ENCODE measurements around the gene NHP2.

NHP2 gene

DNA sequence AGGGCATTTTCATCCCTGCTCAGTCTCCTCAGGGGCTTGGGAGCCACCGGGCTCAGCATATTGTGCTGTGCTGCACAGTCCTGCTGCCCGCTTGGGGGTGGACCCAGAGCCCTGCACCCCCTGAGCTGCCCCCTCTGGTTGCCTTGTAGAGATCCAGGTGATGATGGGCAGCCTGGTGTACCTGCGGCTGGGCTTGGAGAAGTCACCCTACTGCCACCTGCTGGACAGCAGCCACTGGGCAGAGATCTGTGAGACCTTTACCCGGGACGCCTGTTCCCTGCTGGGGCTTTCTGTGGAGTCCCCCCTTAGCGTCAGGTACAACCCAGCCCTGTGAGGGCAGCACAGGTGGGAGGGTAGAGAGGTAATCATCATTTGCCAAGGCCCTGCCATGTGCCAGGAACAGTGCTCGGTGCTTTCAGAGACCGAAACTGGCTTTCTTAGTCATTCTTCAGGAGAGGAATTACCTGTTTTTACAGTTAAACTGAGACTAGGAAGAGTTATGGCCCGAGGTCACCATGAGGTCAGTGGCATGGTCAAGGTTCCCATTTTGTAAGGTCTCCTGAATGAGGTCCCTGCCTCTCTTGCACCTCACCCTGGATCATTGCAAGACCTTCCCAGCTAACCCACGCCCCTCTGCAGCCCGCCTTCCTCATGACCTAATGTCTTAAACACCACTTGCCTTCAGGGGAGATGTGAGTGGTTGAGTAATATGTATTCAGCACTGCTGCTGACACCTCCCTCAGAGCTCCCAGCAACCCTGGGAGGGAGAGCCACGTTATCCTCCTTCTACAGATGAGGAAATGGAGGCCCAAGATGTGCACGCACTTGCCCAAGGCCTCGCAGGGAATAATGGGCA lies 7.5 kb downstream of the NHP2 start:
- Histone ChIP-seq H3K36me3 (ENCODE audit: low read depth) (peaks cover 95% of the 10 kb centered on the region), H3K9me3 (ENCODE audit: severe bottlenecking) (no peaks in the 10 kb centered on the region), H3K27ac (ENCODE audit: poor library complexity, severe bottlenecking) (peak overlapping the region; percentile 1), H3K27me3 (ENCODE audit: insufficient read depth, poor library complexity, severe bottlenecking) (no peaks in the 10 kb centered on the region), H3K4me3 (ENCODE audit: severe bottlenecking) (no peak overlapping the region), H3K4me1 (ENCODE audit: insufficient read depth, poor library complexity, severe bottlenecking) (peaks cover 8% of the 10 kb centered on the region)
- TF ChIP-seq, protein P1, sequence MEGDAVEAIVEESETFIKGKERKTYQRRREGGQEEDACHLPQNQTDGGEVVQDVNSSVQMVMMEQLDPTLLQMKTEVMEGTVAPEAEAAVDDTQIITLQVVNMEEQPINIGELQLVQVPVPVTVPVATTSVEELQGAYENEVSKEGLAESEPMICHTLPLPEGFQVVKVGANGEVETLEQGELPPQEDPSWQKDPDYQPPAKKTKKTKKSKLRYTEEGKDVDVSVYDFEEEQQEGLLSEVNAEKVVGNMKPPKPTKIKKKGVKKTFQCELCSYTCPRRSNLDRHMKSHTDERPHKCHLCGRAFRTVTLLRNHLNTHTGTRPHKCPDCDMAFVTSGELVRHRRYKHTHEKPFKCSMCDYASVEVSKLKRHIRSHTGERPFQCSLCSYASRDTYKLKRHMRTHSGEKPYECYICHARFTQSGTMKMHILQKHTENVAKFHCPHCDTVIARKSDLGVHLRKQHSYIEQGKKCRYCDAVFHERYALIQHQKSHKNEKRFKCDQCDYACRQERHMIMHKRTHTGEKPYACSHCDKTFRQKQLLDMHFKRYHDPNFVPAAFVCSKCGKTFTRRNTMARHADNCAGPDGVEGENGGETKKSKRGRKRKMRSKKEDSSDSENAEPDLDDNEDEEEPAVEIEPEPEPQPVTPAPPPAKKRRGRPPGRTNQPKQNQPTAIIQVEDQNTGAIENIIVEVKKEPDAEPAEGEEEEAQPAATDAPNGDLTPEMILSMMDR (IDR thresholded peaks at IDR 0.05; ENCODE audit: poor library complexity, severe bottlenecking) = peak; percentile 98
- peak; percentile 88 for DNase-seq (ENCODE audit: low spot score)
- peak; percentile 81 for ATAC-seq (ENCODE audit: low read depth)

DNA sequence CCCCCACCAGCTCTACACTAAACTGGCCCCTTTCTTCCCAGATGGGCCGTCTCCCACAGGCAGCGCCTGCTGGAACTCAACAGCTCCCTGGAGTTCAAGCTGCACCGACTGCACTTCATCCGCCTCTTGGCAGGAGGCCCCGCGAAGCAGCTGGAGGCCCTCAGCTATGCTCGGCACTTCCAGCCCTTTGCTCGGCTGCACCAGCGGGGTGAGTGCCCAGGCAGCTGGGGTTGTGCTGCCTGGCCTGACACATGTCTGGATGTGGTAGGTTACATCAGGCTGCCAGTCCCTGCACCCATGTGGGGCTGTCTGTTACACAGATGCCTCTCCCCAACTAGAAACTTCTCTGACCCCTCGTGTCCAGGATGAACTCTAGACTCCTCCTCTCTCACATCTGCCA lies 9.8 kb downstream of the NHP2 start:
- DNase-seq (ENCODE audit: low spot score) = no peak
- TF ChIP-seq, protein P1 (IDR thresholded peaks at IDR 0.05; ENCODE audit: poor library complexity, severe bottlenecking) = no peak
- Histone ChIP-seq H3K4me3 (ENCODE audit: severe bottlenecking) (no peak overlapping the region), H3K9me3 (ENCODE audit: severe bottlenecking) (no peaks in the 10 kb centered on the region), H3K36me3 (ENCODE audit: low read depth) (peaks cover 77% of the 10 kb centered on the region), H3K27me3 (ENCODE audit: insufficient read depth, poor library complexity, severe bottlenecking) (no peaks in the 10 kb centered on the region), H3K4me1 (ENCODE audit: insufficient read depth, poor library complexity, severe bottlenecking) (peaks cover 8% of the 10 kb centered on the region), H3K27ac (ENCODE audit: poor library complexity, severe bottlenecking) (no peak overlapping the region)
- no peak for ATAC-seq (ENCODE audit: low read depth)

DNA sequence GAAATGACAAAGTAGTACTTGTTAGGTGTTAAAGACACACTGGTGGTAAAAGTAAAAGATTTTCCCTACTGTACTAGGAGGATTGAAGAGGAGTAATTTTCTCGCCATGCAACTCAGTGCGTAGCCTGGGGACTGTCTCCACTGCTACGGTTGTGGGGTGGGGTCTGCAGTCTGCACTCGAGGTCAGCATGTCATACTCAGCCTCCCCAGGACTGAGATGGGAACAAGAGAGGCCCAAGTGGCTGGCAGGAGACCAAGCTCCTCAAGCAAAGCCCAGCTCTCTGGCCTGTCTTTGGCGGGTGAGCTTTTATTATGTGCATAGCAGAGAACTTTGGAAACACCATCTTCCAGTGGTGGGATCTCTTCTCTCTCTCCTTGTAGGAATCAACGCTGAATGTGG lies 10.4 kb downstream of the NHP2 start:
- no peak for DNase-seq (ENCODE audit: low spot score)
- no peaks in the 10 kb centered on the region for H3K27me3 ChIP-seq (ENCODE audit: insufficient read depth, poor library complexity, severe bottlenecking)
- ATAC-seq (ENCODE audit: low read depth) = no peak
- no peak overlapping the region for H3K27ac ChIP-seq (ENCODE audit: poor library complexity, severe bottlenecking)
- H3K9me3 ChIP-seq (ENCODE audit: severe bottlenecking) = no peaks in the 10 kb centered on the region
- H3K36me3 ChIP-seq (ENCODE audit: low read depth) = peaks cover 77% of the 10 kb centered on the region
- no peak overlapping the region for H3K4me3 ChIP-seq (ENCODE audit: severe bottlenecking)
- TF ChIP-seq, protein P1 (IDR thresholded peaks at IDR 0.05; ENCODE audit: poor library complexity, severe bottlenecking) = no peak
- peaks cover 8% of the 10 kb centered on the region for H3K4me1 ChIP-seq (ENCODE audit: insufficient read depth, poor library complexity, severe bottlenecking)

DNA sequence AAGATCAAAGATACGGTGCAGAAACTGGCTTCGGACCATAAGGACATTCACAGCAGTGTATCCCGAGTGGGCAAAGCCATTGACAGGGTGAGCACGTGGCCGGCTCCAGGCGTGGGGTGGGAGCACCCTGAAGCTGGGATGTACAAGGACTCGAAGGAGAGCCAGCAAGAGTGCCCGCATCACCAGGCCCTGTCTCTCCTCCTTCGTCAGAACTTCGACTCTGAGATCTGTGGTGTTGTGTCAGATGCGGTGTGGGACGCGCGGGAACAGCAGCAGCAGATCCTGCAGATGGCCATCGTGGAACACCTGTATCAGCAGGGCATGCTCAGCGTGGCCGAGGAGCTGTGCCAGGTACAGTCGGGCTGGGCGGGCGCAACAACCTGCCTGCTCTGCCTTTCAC lies 11.0 kb downstream of the NHP2 start:
- H3K4me3 ChIP-seq (ENCODE audit: severe bottlenecking) = no peak overlapping the region
- H3K27ac ChIP-seq (ENCODE audit: poor library complexity, severe bottlenecking) = no peak overlapping the region
- peaks cover 71% of the 10 kb centered on the region for H3K36me3 ChIP-seq (ENCODE audit: low read depth)
- H3K4me1 ChIP-seq (ENCODE audit: insufficient read depth, poor library complexity, severe bottlenecking) = peaks cover 8% of the 10 kb centered on the region
- no peaks in the 10 kb centered on the region for H3K9me3 ChIP-seq (ENCODE audit: severe bottlenecking)
- H3K27me3 ChIP-seq (ENCODE audit: insufficient read depth, poor library complexity, severe bottlenecking) = no peaks in the 10 kb centered on the region
- no peak for ATAC-seq (ENCODE audit: low read depth)
- TF ChIP-seq, protein P1 (IDR thresholded peaks at IDR 0.05; ENCODE audit: poor library complexity, severe bottlenecking) = no peak
- DNase-seq (ENCODE audit: low spot score) = no peak

DNA sequence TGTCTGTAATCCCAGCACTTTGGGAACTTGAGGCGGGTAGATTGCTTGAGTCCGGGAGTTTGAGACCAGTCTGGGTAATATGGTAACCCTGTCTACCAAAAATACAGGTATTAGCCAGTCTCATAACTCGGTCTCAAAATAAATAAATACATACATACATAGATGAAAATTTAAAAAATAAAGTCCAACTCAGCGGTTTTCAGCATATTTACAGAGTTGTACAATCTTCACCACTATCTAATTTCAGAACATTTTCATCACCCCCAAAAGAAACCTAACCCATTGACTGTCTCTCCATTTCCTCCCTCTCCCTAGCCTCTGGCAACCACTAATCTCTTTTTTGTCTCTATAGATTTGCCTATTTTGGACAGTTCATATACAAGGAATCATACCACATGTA lies 12.1 kb downstream of the NHP2 start:
- no peak overlapping the region for H3K4me3 ChIP-seq (ENCODE audit: severe bottlenecking)
- peaks cover 4% of the 10 kb centered on the region for H3K4me1 ChIP-seq (ENCODE audit: insufficient read depth, poor library complexity, severe bottlenecking)
- peaks cover 61% of the 10 kb centered on the region for H3K36me3 ChIP-seq (ENCODE audit: low read depth)
- H3K27ac ChIP-seq (ENCODE audit: poor library complexity, severe bottlenecking) = no peak overlapping the region
- TF ChIP-seq, protein P1 (IDR thresholded peaks at IDR 0.05; ENCODE audit: poor library complexity, severe bottlenecking) = no peak
- DNase-seq (ENCODE audit: low spot score) = no peak
- no peaks in the 10 kb centered on the region for H3K9me3 ChIP-seq (ENCODE audit: severe bottlenecking)
- no peaks in the 10 kb centered on the region for H3K27me3 ChIP-seq (ENCODE audit: insufficient read depth, poor library complexity, severe bottlenecking)
- no peak for ATAC-seq (ENCODE audit: low read depth)

Measured in RWPE2 (cell line).